ENCODE measurements around the gene P2RX1.

- TF ChIP-seq CTCF (IDR thresholded peaks at IDR 0.05; ENCODE audit: low read length) (no peak), EZH2 (optimal IDR thresholded peaks at IDR 0.05; ENCODE audit: low read depth, low read length) (no peak), EZH2phosphoT487 (IDR thresholded peaks at IDR 0.05; ENCODE audit: low read length) (no peak)
These were observed 41.7 kb upstream of the P2RX1 start for GRCh38 chr17:3957735-3958599.

All from MM.1S (cell line).